Stimulated activated CD8-positive, alpha-beta memory T cell treated with anti-CD3 and anti-CD28 coated beads, Interleukin-7, amount 100 ng/mL, for 48 hours (primary cell): Measurements from ENCODE around the gene KIF2B.
"Not testable (repeated sequence)": the region's sequence is repeated elsewhere in the genome, so short reads cannot be mapped to it uniquely, and the experiment has no call there.

Experiments used
- DNase-seq, 2 donors: peaks; one replicate each; pipeline ENCODE4 v3.0.0-alpha.2; 2020; ENCODE audit warnings: low read depth in 1 of 2; ENCODE audit errors: extremely low read depth in 1 of 2

Gene KIF2B

DNA sequence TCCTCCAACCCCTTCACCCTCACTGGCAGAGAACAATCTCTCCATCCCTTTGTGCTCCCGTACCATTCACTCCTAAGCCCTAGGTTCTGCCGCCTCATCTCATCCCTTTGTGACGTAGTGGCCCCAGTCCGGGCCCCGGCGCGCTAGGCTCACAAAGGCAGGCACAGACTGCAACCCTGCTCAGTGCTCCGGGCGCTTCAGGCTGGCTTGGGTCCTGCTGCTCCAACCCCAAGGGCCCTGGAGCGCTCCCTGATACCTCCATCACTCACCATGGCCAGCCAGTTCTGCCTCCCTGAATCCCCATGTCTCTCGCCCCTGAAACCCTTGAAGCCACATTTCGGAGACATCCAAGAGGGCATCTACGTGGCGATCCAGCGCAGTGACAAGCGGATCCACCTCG, at the start of gene KIF2B:
Gene KIF2B (plus strand): TSS at position 164 of the 400 bp plus-strand sequence. CDS start 107 bp downstream, at position 271.
- DNase-seq: no peak

- no peak for DNase-seq
These were observed 42.4 kb upstream of the KIF2B start for GRCh38 chr17:53780320-53780719.

DNA sequence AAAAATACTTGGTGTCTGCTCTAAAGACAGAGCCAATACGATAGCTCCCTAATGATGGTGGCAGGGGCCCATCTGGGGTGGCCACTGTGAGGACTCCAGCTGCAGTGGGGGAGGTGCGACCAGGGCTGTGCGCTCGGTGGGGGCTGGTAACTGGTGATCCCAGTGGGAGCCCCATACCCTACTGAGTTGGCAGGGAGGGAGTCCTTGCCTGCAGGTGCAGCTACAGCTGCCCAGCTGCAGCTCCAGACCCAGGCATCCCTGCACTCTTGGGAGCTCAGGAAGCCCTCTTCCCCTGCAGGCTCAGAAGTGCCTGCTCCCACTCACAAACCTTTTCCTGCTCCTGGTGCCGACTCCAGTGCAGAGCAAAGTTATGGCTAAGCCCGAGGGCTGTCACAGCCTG, 31.2 kb upstream of the KIF2B start:
- no peak for DNase-seq

DNA sequence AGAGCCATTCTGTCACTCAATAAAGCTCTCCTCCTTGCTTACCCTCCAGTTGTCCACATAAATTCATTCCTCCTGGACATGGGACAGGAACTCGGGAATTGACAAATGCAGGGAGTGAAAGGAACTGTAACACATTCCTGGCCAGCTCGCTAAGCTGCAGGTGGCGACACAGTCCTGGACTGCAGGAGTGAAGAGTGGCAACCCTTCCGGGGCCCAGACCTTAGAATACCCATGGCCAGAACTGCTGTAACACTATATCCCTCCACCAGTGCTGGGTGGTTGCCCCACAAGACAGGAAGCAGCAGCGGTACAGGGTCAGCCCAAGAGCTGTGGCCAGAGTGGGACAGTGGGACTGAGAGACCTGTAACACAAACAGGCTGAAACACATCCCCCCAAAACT, 30.3 kb upstream of the KIF2B start:
- DNase-seq: no peak

GRCh38 chr17:53792997-53793396, 29.7 kb upstream of the KIF2B start:
- no peak for DNase-seq

GRCh38 chr17:53794875-53795274, 27.9 kb upstream of the KIF2B start:
- DNase-seq: no peak

- DNase-seq: no peak
These were observed 26.1 kb upstream of the KIF2B start for GRCh38 chr17:53796642-53797041.

- DNase-seq: no peak
These were observed 25.2 kb upstream of the KIF2B start for GRCh38 chr17:53797501-53797900.

DNA sequence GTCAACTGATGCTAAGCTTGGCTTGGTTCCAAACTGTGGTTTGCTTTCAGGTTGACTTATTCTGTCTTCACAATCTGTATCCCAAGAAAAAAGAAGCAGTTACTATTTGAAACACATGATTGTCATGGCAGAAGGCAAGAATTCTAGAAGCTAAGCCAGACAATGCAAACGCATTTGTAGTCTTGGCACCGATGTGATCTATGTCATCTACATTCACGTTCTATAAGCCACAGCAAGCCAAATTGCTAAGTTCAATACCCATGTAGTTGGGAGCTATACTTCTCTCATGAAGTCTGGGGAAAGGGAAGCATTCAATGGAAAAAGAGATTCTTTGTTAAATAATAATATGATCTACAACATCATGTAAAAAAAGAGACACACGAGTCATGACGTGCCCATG, 18.3 kb upstream of the KIF2B start:
- no peak for DNase-seq

- DNase-seq: no peak
These were observed 16.3 kb upstream of the KIF2B start for GRCh38 chr17:53806473-53806872.

- DNase-seq: no peak
These were observed 15.4 kb upstream of the KIF2B start for GRCh38 chr17:53807286-53807685.

GRCh38 chr17:53818271-53818670, 4.5 kb upstream of the KIF2B start:
- DNase-seq: no peak

- DNase-seq: no peak
These were observed 3.8 kb upstream of the KIF2B start for GRCh38 chr17:53818929-53819328.

DNA sequence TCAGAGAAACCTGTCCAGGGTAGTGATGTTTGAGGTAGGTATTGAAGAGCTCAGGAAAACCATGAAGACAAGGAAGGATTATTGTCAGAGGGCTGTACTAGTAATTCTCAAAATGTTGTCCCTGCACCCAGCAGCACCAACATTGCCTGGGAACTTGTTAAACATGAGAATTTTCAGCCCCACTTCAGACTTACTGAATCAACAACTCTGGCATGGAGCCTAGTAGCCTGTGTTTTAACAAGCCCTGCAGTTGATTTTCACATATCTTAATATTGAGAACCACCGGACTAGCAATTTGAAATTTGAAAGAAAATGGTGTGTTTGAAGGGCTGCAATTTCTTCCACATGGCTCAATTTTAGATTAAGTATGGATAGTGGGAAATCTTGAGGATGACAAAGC, 2.8 kb upstream of the KIF2B start:
- DNase-seq: no peak

- DNase-seq: no peak
These were observed 769 bp downstream of the KIF2B start for GRCh38 chr17:53823341-53824050.

DNA sequence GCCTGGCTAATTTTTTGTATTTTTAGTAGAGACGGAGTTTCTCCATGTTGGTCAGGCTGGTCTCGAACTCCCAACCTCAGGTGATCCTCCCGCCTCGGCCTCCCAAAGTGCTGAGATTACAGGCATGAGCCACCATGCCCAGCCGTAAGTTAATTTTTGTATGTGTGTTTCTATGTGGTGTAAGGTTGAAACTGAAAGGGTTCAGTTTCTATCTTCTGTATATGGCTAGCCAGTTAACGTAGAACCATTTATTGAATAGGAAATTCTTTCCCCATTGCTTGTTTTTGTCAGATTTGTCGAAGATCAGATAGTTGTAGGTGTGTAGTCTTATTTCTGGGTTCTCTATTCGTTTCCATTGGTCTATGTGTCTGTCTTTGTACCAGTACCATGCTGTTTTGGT, 12.0 kb downstream of the KIF2B start:
- DNase-seq: not testable (repeated sequence)

DNA sequence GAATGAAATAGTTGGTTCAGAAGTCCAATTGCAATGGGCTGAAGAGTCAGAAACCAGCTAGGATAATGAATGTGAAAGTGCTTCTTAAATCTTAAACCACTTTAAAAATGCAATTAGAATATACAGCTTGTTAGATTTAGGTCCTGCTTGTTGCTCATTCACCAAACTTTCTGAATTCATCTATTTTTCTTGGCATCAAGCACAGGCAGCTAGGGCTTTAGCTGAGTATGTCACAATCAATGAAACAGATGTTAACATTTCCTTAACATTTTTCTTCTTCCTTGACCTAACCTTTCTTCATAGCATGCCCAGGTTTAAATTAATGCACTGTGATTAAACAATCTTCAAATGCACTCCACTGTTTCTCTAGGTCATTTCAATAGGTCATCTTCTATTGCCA, 14.4 kb downstream of the KIF2B start:
- DNase-seq: no peak

GRCh38 chr17:53844491-53845107, 21.9 kb downstream of the KIF2B start:
- no peak for DNase-seq

DNA sequence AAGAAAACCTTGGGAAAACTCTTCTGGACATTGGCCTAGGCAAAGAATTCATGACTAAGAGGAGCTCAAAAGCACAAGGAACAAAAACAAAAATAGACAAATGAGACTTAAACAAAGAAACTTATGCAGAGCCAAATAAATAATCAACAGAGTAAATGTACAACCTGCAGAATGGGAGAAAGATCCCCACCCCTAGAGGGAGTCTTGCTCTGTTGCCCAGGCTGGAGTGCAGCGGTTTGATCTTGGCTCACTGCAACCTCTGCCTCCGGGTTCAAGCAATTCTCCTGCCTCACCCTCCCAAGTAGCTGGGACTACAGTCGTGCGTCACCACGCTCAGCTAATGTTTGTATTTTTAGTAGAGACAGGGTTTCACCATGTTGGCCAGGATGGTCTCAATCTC, 48.4 kb downstream of the KIF2B start:
- not testable (repeated sequence) for DNase-seq
